Stimulated activated CD4-positive, alpha-beta T cell treated with anti-CD3 and anti-CD28 coated beads, Interleukin-12 subunit alpha, Interleukin-12 subunit beta, amount 100 ng/mL, for 48 hours (primary cell): ENCODE data around the gene DUOXA1.

Experiments
- DNase-seq, 3 donors: peaks; one replicate each; pipeline ENCODE4 v3.0.0-alpha.2; 2020; ENCODE audit warnings: low read depth in 2 of 3, low spot score in 1 of 3

The DUOXA1 gene

GRCh38 chr15:45133561-45133920 lies 3.9 kb upstream of the DUOXA1 start:
- no peak for DNase-seq

- DNase-seq = no peak
Observed at GRCh38 chr15:45132844-45133560, 3.3 kb upstream of the DUOXA1 start.

GRCh38 chr15:45131510-45131909 lies 1.8 kb upstream of the DUOXA1 start:
- no peak for DNase-seq

- no peak for DNase-seq
Observed at GRCh38 chr15:45130291-45131000, 767 bp upstream of the DUOXA1 start.

- no peak for DNase-seq
Observed at GRCh38 chr15:45128971-45129639, 574 bp downstream of the DUOXA1 start.

- peak in 1 of 3 donors; percentile 36 for DNase-seq
Observed at GRCh38 chr15:45126535-45127158, 3.0 kb downstream of the DUOXA1 start.

GRCh38 chr15:45123397-45123796 lies 6.3 kb downstream of the DUOXA1 start:
- DNase-seq = no peak

GRCh38 chr15:45122719-45123118 lies 7.0 kb downstream of the DUOXA1 start:
- DNase-seq = no peak

- no peak for DNase-seq
Observed at GRCh38 chr15:45121706-45122417, 7.8 kb downstream of the DUOXA1 start.

- DNase-seq = no peak
Observed at GRCh38 chr15:45121020-45121419, 8.7 kb downstream of the DUOXA1 start.

GRCh38 chr15:45120081-45120972 lies 9.4 kb downstream of the DUOXA1 start:
- no peak for DNase-seq

GRCh38 chr15:45118996-45119395 lies 10.7 kb downstream of the DUOXA1 start:
- DNase-seq = no peak

GRCh38 chr15:45118131-45118588 lies 11.5 kb downstream of the DUOXA1 start:
- DNase-seq = peak; percentile 77 to 84 (median 80)

- no peak for DNase-seq
Observed at GRCh38 chr15:45117308-45118130, 12.2 kb downstream of the DUOXA1 start.

- DNase-seq = no peak
Observed at GRCh38 chr15:45116482-45117307, 13.0 kb downstream of the DUOXA1 start.

GRCh38 chr15:45116006-45116481 lies 13.6 kb downstream of the DUOXA1 start:
- no peak for DNase-seq

- no peak for DNase-seq
Observed at GRCh38 chr15:45115312-45115820, 14.3 kb downstream of the DUOXA1 start.

- no peak for DNase-seq
Observed at GRCh38 chr15:45114751-45115085, 15.0 kb downstream of the DUOXA1 start.
